ENCODE measurements around the gene TLE3. TPM values are rescaled to one million over a fixed set of nuclear protein-coding genes. Genes with fewer than 3 reads are reported as not detected.

Gene TLE3
- total RNA-seq, 1 experiment from 2014 or later: 63.6 TPM

GRCh38 chr15:70047386-70048197, 50.1 kb downstream of the TLE3 start:
- Histone ChIP-seq H3K36me3 (ENCODE audit: insufficient read depth, low read length) (peaks cover 5% of the 10 kb centered on the region), H3K9ac (ENCODE audit: low read length) (no peak overlapping the region), H3K4me3 (ENCODE audit: low read length) (no peak overlapping the region), H3K9me3 (ENCODE audit: low read length) (no peaks in the 10 kb centered on the region), H3K4me2 (ENCODE audit: low read depth, low read length, poor library complexity, severe bottlenecking) (no peak overlapping the region), H3K4me1 (ENCODE audit: low read length) (no peaks in the 10 kb centered on the region), H3K79me2 (ENCODE audit: low read length) (no peaks in the 10 kb centered on the region), H3K9me2 (replicated peaks; ENCODE audit: insufficient read depth, low read length) (no peaks in the 10 kb centered on the region), H4K20me1 (ENCODE audit: insufficient read depth, low read depth, low read length) (no peaks in the 10 kb centered on the region; the same call in 1 of the 2 replicates), H2AFZ (ENCODE audit: low read length) (no peak overlapping the region), H3K27ac (ENCODE audit: low read length) (no peak overlapping the region), H3K27me3 (ENCODE audit: low read length) (no peaks in the 10 kb centered on the region)
- DNase-seq: no peak

- no peak for DNase-seq
- H3K36me3 ChIP-seq (ENCODE audit: insufficient read depth, low read length): peaks cover 5% of the 10 kb centered on the region
- H3K4me3 ChIP-seq (ENCODE audit: low read length): no peak overlapping the region
- no peaks in the 10 kb centered on the region for H3K9me3 ChIP-seq (ENCODE audit: low read length)
- no peak overlapping the region for H3K9ac ChIP-seq (ENCODE audit: low read length)
- no peak overlapping the region for H2AFZ ChIP-seq (ENCODE audit: low read length)
- H3K9me2 ChIP-seq (replicated peaks; ENCODE audit: insufficient read depth, low read length): no peaks in the 10 kb centered on the region
- no peaks in the 10 kb centered on the region for H3K79me2 ChIP-seq (ENCODE audit: low read length)
- H3K27me3 ChIP-seq (ENCODE audit: low read length): no peaks in the 10 kb centered on the region
- no peak overlapping the region for H3K4me2 ChIP-seq (ENCODE audit: low read depth, low read length, poor library complexity, severe bottlenecking)
- no peak overlapping the region for H3K27ac ChIP-seq (ENCODE audit: low read length)
- no peaks in the 10 kb centered on the region for H3K4me1 ChIP-seq (ENCODE audit: low read length)
- H4K20me1 ChIP-seq (ENCODE audit: insufficient read depth, low read depth, low read length): no peaks in the 10 kb centered on the region; the same call in 1 of the 2 replicates
These were observed 50.9 kb downstream of the TLE3 start for GRCh38 chr15:70046679-70047369.

GRCh38 chr15:70045045-70045444, 52.7 kb downstream of the TLE3 start:
- H2AFZ ChIP-seq (ENCODE audit: low read length): no peak overlapping the region
- H3K9me3 ChIP-seq (ENCODE audit: low read length): no peaks in the 10 kb centered on the region
- H3K9me2 ChIP-seq (replicated peaks; ENCODE audit: insufficient read depth, low read length): no peaks in the 10 kb centered on the region
- no peak for DNase-seq
- H3K4me2 ChIP-seq (ENCODE audit: low read depth, low read length, poor library complexity, severe bottlenecking): no peak overlapping the region
- no peaks in the 10 kb centered on the region for H3K79me2 ChIP-seq (ENCODE audit: low read length)
- H3K4me1 ChIP-seq (ENCODE audit: low read length): peaks cover 3% of the 10 kb centered on the region
- no peak overlapping the region for H3K27ac ChIP-seq (ENCODE audit: low read length)
- H3K27me3 ChIP-seq (ENCODE audit: low read length): no peaks in the 10 kb centered on the region
- H3K4me3 ChIP-seq (ENCODE audit: low read length): no peak overlapping the region
- no peak overlapping the region for H3K9ac ChIP-seq (ENCODE audit: low read length)
- H3K36me3 ChIP-seq (ENCODE audit: insufficient read depth, low read length): no peaks in the 10 kb centered on the region; the same call in 1 of the 2 replicates
- no peaks in the 10 kb centered on the region for H4K20me1 ChIP-seq (ENCODE audit: insufficient read depth, low read depth, low read length)

- Histone ChIP-seq H3K36me3 (ENCODE audit: insufficient read depth, low read length) (no peaks in the 10 kb centered on the region), H3K27ac (ENCODE audit: low read length) (no peak overlapping the region), H2AFZ (ENCODE audit: low read length) (no peak overlapping the region), H3K79me2 (ENCODE audit: low read length) (no peaks in the 10 kb centered on the region), H3K27me3 (ENCODE audit: low read length) (no peaks in the 10 kb centered on the region), H3K4me3 (ENCODE audit: low read length) (no peak overlapping the region), H3K9me2 (replicated peaks; ENCODE audit: insufficient read depth, low read length) (no peaks in the 10 kb centered on the region), H3K9ac (ENCODE audit: low read length) (no peak overlapping the region), H3K9me3 (ENCODE audit: low read length) (no peaks in the 10 kb centered on the region), H3K4me1 (ENCODE audit: low read length) (peaks cover 8% of the 10 kb centered on the region), H3K4me2 (ENCODE audit: low read depth, low read length, poor library complexity, severe bottlenecking) (no peak overlapping the region), H4K20me1 (ENCODE audit: insufficient read depth, low read depth, low read length) (no peaks in the 10 kb centered on the region)
- no peak for DNase-seq
These were observed 53.5 kb downstream of the TLE3 start for GRCh38 chr15:70044168-70044567.

- DNase-seq: no peak
- Histone ChIP-seq H3K4me3 (ENCODE audit: low read length) (no peak overlapping the region), H3K4me2 (ENCODE audit: low read depth, low read length, poor library complexity, severe bottlenecking) (no peak overlapping the region), H2AFZ (ENCODE audit: low read length) (no peak overlapping the region), H3K9me2 (replicated peaks; ENCODE audit: insufficient read depth, low read length) (no peaks in the 10 kb centered on the region), H3K27ac (ENCODE audit: low read length) (no peak overlapping the region), H3K9me3 (ENCODE audit: low read length) (no peaks in the 10 kb centered on the region), H4K20me1 (ENCODE audit: insufficient read depth, low read depth, low read length) (no peaks in the 10 kb centered on the region), H3K79me2 (ENCODE audit: low read length) (no peaks in the 10 kb centered on the region), H3K27me3 (ENCODE audit: low read length) (no peaks in the 10 kb centered on the region), H3K4me1 (ENCODE audit: low read length) (peaks cover 14% of the 10 kb centered on the region), H3K9ac (ENCODE audit: low read length) (no peak overlapping the region), H3K36me3 (ENCODE audit: insufficient read depth, low read length) (no peaks in the 10 kb centered on the region)
These were observed 54.1 kb downstream of the TLE3 start for GRCh38 chr15:70043590-70043989.

- H2AFZ ChIP-seq (ENCODE audit: low read length): no peak overlapping the region
- H3K9me3 ChIP-seq (ENCODE audit: low read length): no peaks in the 10 kb centered on the region
- H3K27me3 ChIP-seq (ENCODE audit: low read length): no peaks in the 10 kb centered on the region
- H3K4me3 ChIP-seq (ENCODE audit: low read length): no peak overlapping the region
- H4K20me1 ChIP-seq (ENCODE audit: insufficient read depth, low read depth, low read length): no peaks in the 10 kb centered on the region
- H3K36me3 ChIP-seq (ENCODE audit: insufficient read depth, low read length): no peaks in the 10 kb centered on the region
- H3K27ac ChIP-seq (ENCODE audit: low read length): no peak overlapping the region
- H3K9me2 ChIP-seq (replicated peaks; ENCODE audit: insufficient read depth, low read length): no peaks in the 10 kb centered on the region
- no peaks in the 10 kb centered on the region for H3K79me2 ChIP-seq (ENCODE audit: low read length)
- no peak for DNase-seq
- H3K9ac ChIP-seq (ENCODE audit: low read length): no peak overlapping the region
- H3K4me2 ChIP-seq (ENCODE audit: low read depth, low read length, poor library complexity, severe bottlenecking): no peak overlapping the region
- peaks cover 23% of the 10 kb centered on the region for H3K4me1 ChIP-seq (ENCODE audit: low read length)
These were observed 55.0 kb downstream of the TLE3 start for GRCh38 chr15:70042553-70043214.

- Histone ChIP-seq H4K20me1 (ENCODE audit: insufficient read depth, low read depth, low read length) (peaks cover 3% of the 10 kb centered on the region; the same call in 1 of the 2 replicates), H3K4me1 (ENCODE audit: low read length) (peaks cover 51% of the 10 kb centered on the region), H2AFZ (ENCODE audit: low read length) (no peak overlapping the region), H3K9me2 (replicated peaks; ENCODE audit: insufficient read depth, low read length) (no peaks in the 10 kb centered on the region), H3K36me3 (ENCODE audit: insufficient read depth, low read length) (no peaks in the 10 kb centered on the region), H3K4me3 (ENCODE audit: low read length) (no peak overlapping the region), H3K27me3 (ENCODE audit: low read length) (no peaks in the 10 kb centered on the region), H3K79me2 (ENCODE audit: low read length) (no peaks in the 10 kb centered on the region), H3K9ac (ENCODE audit: low read length) (no peak overlapping the region), H3K9me3 (ENCODE audit: low read length) (no peaks in the 10 kb centered on the region), H3K27ac (ENCODE audit: low read length) (no peak overlapping the region), H3K4me2 (ENCODE audit: low read depth, low read length, poor library complexity, severe bottlenecking) (no peak overlapping the region)
- DNase-seq: no peak
These were observed 57.8 kb downstream of the TLE3 start for GRCh38 chr15:70039917-70040316.

GRCh38 chr15:70038730-70039392, 58.9 kb downstream of the TLE3 start:
- DNase-seq: no peak
- Histone ChIP-seq H2AFZ (ENCODE audit: low read length) (no peak overlapping the region), H3K27ac (ENCODE audit: low read length) (no peak overlapping the region), H3K4me3 (ENCODE audit: low read length) (no peak overlapping the region), H3K27me3 (ENCODE audit: low read length) (no peaks in the 10 kb centered on the region), H3K4me2 (ENCODE audit: low read depth, low read length, poor library complexity, severe bottlenecking) (no peak overlapping the region), H4K20me1 (ENCODE audit: insufficient read depth, low read depth, low read length) (peaks cover 6% of the 10 kb centered on the region), H3K9ac (ENCODE audit: low read length) (no peak overlapping the region), H3K36me3 (ENCODE audit: insufficient read depth, low read length) (no peaks in the 10 kb centered on the region), H3K9me2 (replicated peaks; ENCODE audit: insufficient read depth, low read length) (no peaks in the 10 kb centered on the region), H3K79me2 (ENCODE audit: low read length) (no peaks in the 10 kb centered on the region), H3K4me1 (ENCODE audit: low read length) (peaks cover 60% of the 10 kb centered on the region), H3K9me3 (ENCODE audit: low read length) (no peaks in the 10 kb centered on the region)

All from Karpas-422 (cell line).